ENCODE measurements around the gene SLC39A8. TPM values are rescaled to one million over a fixed set of nuclear protein-coding genes. Genes with fewer than 3 reads are reported as not detected.

Gene SLC39A8
- 10 to 100 TPM; 64.4 to 76.4 TPM for total RNA-seq
- polyA plus RNA-seq (2013, experiment 1 of 2): 21.4 TPM
- 20.1 TPM for polyA plus RNA-seq (2013, experiment 2 of 2)
- long read RNA-seq, experiment 1, transcript SLC39A8-202 (8 exons, 3,238 nt): major isoform, 34 of 59 reads
- long read RNA-seq, experiment 1, partial matches to known transcripts: 13 of 59 reads
- long read RNA-seq, experiment 1, other reads (novel, unspliced or antisense): 10 of 59 reads
- long read RNA-seq, experiment 2, transcript SLC39A8-202 (8 exons, 3,238 nt): major isoform, 69 of 99 reads
- long read RNA-seq, experiment 2, transcript SLC39A8-201 (9 exons, 3,144 nt): minor isoform, 14 of 99 reads
- long read RNA-seq, experiment 2, partial matches to known transcripts: 4 of 99 reads
- long read RNA-seq, experiment 2, other reads (novel, unspliced or antisense): 12 of 99 reads
- long read RNA-seq, experiment 3, transcript SLC39A8-201 (9 exons, 3,144 nt): minor isoform, 61 of 611 reads
- long read RNA-seq, experiment 3, transcript SLC39A8-202 (8 exons, 3,238 nt): major isoform, 498 of 611 reads
- long read RNA-seq, experiment 3, partial matches to known transcripts: 29 of 611 reads
- long read RNA-seq, experiment 3, other reads (novel, unspliced or antisense): 23 of 611 reads
- long read RNA-seq, experiment 4, partial matches to known transcripts: 21 of 22 reads
- long read RNA-seq, experiment 4, other reads (novel, unspliced or antisense): 0 of 22 reads

- WGBS, 2 experiments (ENCODE audit: insufficient coverage in 1 of 2, insufficient read length in 1 of 2): 0 to 1% methylated on average over 44 to 54 of the region's 54 CpGs
- peaks cover 3% of the 10 kb centered on the region for H3K4me1 ChIP-seq (ENCODE audit: control insufficient read depth, insufficient read depth, low read length)
- Mint-ChIP-seq H3K4me1 (peaks cover 42% of the 10 kb centered on the region), H3K36me3 (ENCODE audit: low read depth) (no peaks in the 10 kb centered on the region), H3K9me3 (no peaks in the 10 kb centered on the region), H3K27me3 (ENCODE audit: insufficient read depth) (no peaks in the 10 kb centered on the region), H3K27ac (peak within 1 kb of the TSS; percentile 83), H3K4me3 (peak within 1 kb of the TSS; percentile 64)
- no peaks in the 10 kb centered on the region for H3K27me3 ChIP-seq (ENCODE audit: control insufficient read depth, insufficient read depth, low read length, poor library complexity, severe bottlenecking)
- no peaks in the 10 kb centered on the region for H3K9me3 ChIP-seq (ENCODE audit: control insufficient read depth, low read length)
- DNase-seq: peak; percentile 96
- H3K9ac ChIP-seq (ENCODE audit: extremely low read depth, low read length, poor library complexity, severe bottlenecking): peak within 1 kb of the TSS; percentile 82
- peak; percentile 84 for TF ChIP-seq CTCF (conservative IDR thresholded peaks at IDR 0.05)
- H3K27ac ChIP-seq (ENCODE audit: low read depth, low read length): no peak within 1 kb of the TSS
- peak within 1 kb of the TSS; percentile 83 for H3K4me3 ChIP-seq (ENCODE audit: low read length)
- H3K36me3 ChIP-seq (ENCODE audit: control insufficient read depth, insufficient read depth, low read length): no peaks in the 10 kb centered on the region
These were observed at the start of gene SLC39A8 for GRCh38 chr4:102344954-102345794. SLC39A8 (minus strand) TSS chr4:102345482; CDS start chr4:102344662, 820 bp downstream.

- no peak for TF ChIP-seq CTCF (conservative IDR thresholded peaks at IDR 0.05)
- Mint-ChIP-seq H3K4me1 (peaks cover 15% of the 10 kb centered on the region), H3K4me3 (no peak overlapping the region), H3K9me3 (no peaks in the 10 kb centered on the region), H3K27ac (peak overlapping the region; percentile 92), H3K36me3 (ENCODE audit: low read depth) (no peaks in the 10 kb centered on the region), H3K27me3 (ENCODE audit: insufficient read depth) (no peaks in the 10 kb centered on the region)
- 51 to 88% methylated on average over 2 to 4 of the region's 4 CpGs for WGBS, 2 experiments (ENCODE audit: insufficient coverage in 1 of 2, insufficient read length in 1 of 2)
- Histone ChIP-seq H3K27ac (ENCODE audit: low read depth, low read length) (no peak overlapping the region), H3K9me3 (ENCODE audit: control insufficient read depth, low read length) (no peaks in the 10 kb centered on the region), H3K4me1 (ENCODE audit: control insufficient read depth, insufficient read depth, low read length) (no peaks in the 10 kb centered on the region), H3K4me3 (ENCODE audit: low read length) (no peak overlapping the region), H3K27me3 (ENCODE audit: control insufficient read depth, insufficient read depth, low read length, poor library complexity, severe bottlenecking) (no peaks in the 10 kb centered on the region), H3K36me3 (ENCODE audit: control insufficient read depth, insufficient read depth, low read length) (no peaks in the 10 kb centered on the region), H3K9ac (ENCODE audit: extremely low read depth, low read length, poor library complexity, severe bottlenecking) (no peak overlapping the region)
- DNase-seq: no peak
These were observed 46.9 kb upstream of the SLC39A8 start for GRCh38 chr4:102392033-102392744.

GRCh38 chr4:102390438-102390837, 45.2 kb upstream of the SLC39A8 start:
- Mint-ChIP-seq H3K4me3 (no peak overlapping the region), H3K4me1 (peaks cover 11% of the 10 kb centered on the region), H3K9me3 (no peaks in the 10 kb centered on the region), H3K36me3 (ENCODE audit: low read depth) (no peaks in the 10 kb centered on the region), H3K27ac (no peak overlapping the region), H3K27me3 (ENCODE audit: insufficient read depth) (peaks cover 2% of the 10 kb centered on the region)
- Histone ChIP-seq H3K9ac (ENCODE audit: extremely low read depth, low read length, poor library complexity, severe bottlenecking) (no peak overlapping the region), H3K36me3 (ENCODE audit: control insufficient read depth, insufficient read depth, low read length) (no peaks in the 10 kb centered on the region), H3K4me1 (ENCODE audit: control insufficient read depth, insufficient read depth, low read length) (no peaks in the 10 kb centered on the region), H3K27ac (ENCODE audit: low read depth, low read length) (no peak overlapping the region), H3K4me3 (ENCODE audit: low read length) (no peak overlapping the region), H3K27me3 (ENCODE audit: control insufficient read depth, insufficient read depth, low read length, poor library complexity, severe bottlenecking) (no peaks in the 10 kb centered on the region), H3K9me3 (ENCODE audit: control insufficient read depth, low read length) (no peaks in the 10 kb centered on the region)
- 96% methylated on average over 2 of the region's 2 CpGs; no CpG with 5 or more reads in 1 of the 2 experiments for WGBS, 2 experiments (ENCODE audit: insufficient coverage in 1 of 2, insufficient read length in 1 of 2)
- no peak for DNase-seq
- TF ChIP-seq CTCF (conservative IDR thresholded peaks at IDR 0.05): no peak
